Articular chondrocyte of knee joint (primary cell): ENCODE measurements around the gene RGS3. TPM values are rescaled to one million over a fixed set of nuclear protein-coding genes. Genes with fewer than 3 reads are reported as not detected.

Experiments used
- total RNA-seq: library from RNA; depleted of rRNA; stranded (reverse); fragments of >200 nt; gene quantifications from 2 replicates; pipeline ENCODE4 v1.2.3, GENCODE V29; 2012

The RGS3 gene
- 83.4 and 87.5 TPM in 2 replicates for total RNA-seq

GRCh38 chr9:113463418-113464285, at the start of gene RGS3:
RGS3 (plus strand) TSS chr9:113463727; CDS start chr9:113463803, 76 bp downstream.

Other genes with a start within 250 kb of the RGS3 start
- gene FKBP15, start 242.4 kb upstream of the RGS3 start, total RNA-seq: 32.9 and 35.5 TPM in 2 replicates
- gene SLC31A1, start 242.2 kb upstream of the RGS3 start, total RNA-seq: 37.4 and 39.3 TPM in 2 replicates
- gene CDC26, start 188.2 kb upstream of the RGS3 start, total RNA-seq: 46.4 and 60.4 TPM in 2 replicates
- 20.9 and 25.6 TPM in 2 replicates for gene PRPF4, start 188.1 kb upstream of the RGS3 start, total RNA-seq
- gene RNF183, start 160.4 kb upstream of the RGS3 start, total RNA-seq: not detected in 2 replicates
- gene WDR31, start 123.5 kb upstream of the RGS3 start, total RNA-seq: 2.9 and 3.2 TPM in 2 replicates
- gene BSPRY, start 114.2 kb upstream of the RGS3 start, total RNA-seq: under 0.01 and 0.11 TPM in 2 replicates
- gene HDHD3, start 86.7 kb upstream of the RGS3 start, total RNA-seq: 15.7 and 19.3 TPM in 2 replicates
- gene ALAD, start 62.4 kb upstream of the RGS3 start, total RNA-seq: 21.3 and 22.9 TPM in 2 replicates
- 37.1 and 47.3 TPM in 2 replicates for gene POLE3, start 53.1 kb upstream of the RGS3 start, total RNA-seq
- 0.43 and 0.52 TPM in 2 replicates for gene C9orf43, start 53.0 kb upstream of the RGS3 start, total RNA-seq